NCI-H1417 treated with DMSO at 0.1 percent for 48 hours (cell line): Measurements from ENCODE around the gene GIT2.
"Not testable (repeated sequence)": the region's sequence is repeated elsewhere in the genome, so short reads cannot be mapped to it uniquely, and the experiment has no call there.

ENCODE experiments used
- DNase-seq: peaks from one replicate; lab custom pipeline; 2025; lab: John Stamatoyannopoulos, UW

GIT2 gene

GRCh38 chr12:109995686-109996482 is at the start of gene GIT2:
TSS of gene GIT2 (minus strand) at chr12:109996368. CDS start at chr12:109996224, 144 bp downstream.
- DNase-seq = peak; percentile 28

- DNase-seq = no peak
These were observed 46.1 kb upstream of the GIT2 start for GRCh38 chr12:110042264-110042663.

- DNase-seq = no peak
These were observed 43.1 kb upstream of the GIT2 start for GRCh38 chr12:110039085-110039807.

- no peak for DNase-seq
These were observed 42.5 kb upstream of the GIT2 start for GRCh38 chr12:110038741-110039084.

GRCh38 chr12:110037315-110037714 is 41.1 kb upstream of the GIT2 start:
- no peak for DNase-seq

- no peak for DNase-seq
These were observed 39.5 kb upstream of the GIT2 start for GRCh38 chr12:110035534-110036104.

- DNase-seq = no peak
These were observed 37.7 kb upstream of the GIT2 start for GRCh38 chr12:110033888-110034287.

- DNase-seq = no peak
These were observed 33.2 kb upstream of the GIT2 start for GRCh38 chr12:110029290-110029815.

- no peak for DNase-seq
These were observed 32.2 kb upstream of the GIT2 start for GRCh38 chr12:110028323-110028722.

- no peak for DNase-seq
These were observed 27.9 kb upstream of the GIT2 start for GRCh38 chr12:110024051-110024450.

GRCh38 chr12:110023059-110023980 is 27.2 kb upstream of the GIT2 start:
- no peak for DNase-seq

GRCh38 chr12:110020956-110021355 is 24.8 kb upstream of the GIT2 start:
- no peak for DNase-seq

GRCh38 chr12:110015132-110015531 is 19.0 kb upstream of the GIT2 start:
- no peak for DNase-seq

- no peak for DNase-seq
These were observed 16.5 kb upstream of the GIT2 start for GRCh38 chr12:110012659-110013058.

- DNase-seq = no peak
These were observed 16.0 kb upstream of the GIT2 start for GRCh38 chr12:110012137-110012536.

GRCh38 chr12:110010853-110011723 is 14.9 kb upstream of the GIT2 start:
- no peak for DNase-seq

- DNase-seq = not testable (repeated sequence)
These were observed 12.7 kb upstream of the GIT2 start for GRCh38 chr12:110008681-110009398.

- DNase-seq = no peak
These were observed 11.7 kb upstream of the GIT2 start for GRCh38 chr12:110007881-110008280.

- no peak for DNase-seq
These were observed 9.9 kb upstream of the GIT2 start for GRCh38 chr12:110006115-110006514.

GRCh38 chr12:110005319-110005973 is 9.3 kb upstream of the GIT2 start:
- no peak for DNase-seq
